ENCODE data around the gene ZC3HAV1. TPM values are rescaled to one million over a fixed set of nuclear protein-coding genes. Genes with fewer than 3 reads are reported as not detected.

Gene ZC3HAV1
- total and polyA plus RNA-seq, 9 of the 15 experiments (the other 6 are each of a cell fraction or from before 2014, with no cell fraction given) = 11.9 to 40.5 (median 23.9) TPM

GRCh38 chr7:139111811-139112301, 2.3 kb upstream of the ZC3HAV1 start (continued):
- peak; percentile 88 for TF ChIP-seq ZBTB2 (IDR thresholded peaks at IDR 0.05)
- peak; percentile 99; the same call in 1 of the 2 replicates for TF ChIP-seq DNMT1 (IDR thresholded peaks at IDR 0.05)
- TF ChIP-seq CBX1 (IDR thresholded peaks at IDR 0.05; ENCODE audit: low read depth) = no peak
- peak; percentile 76 for TF ChIP-seq SNIP1 (IDR thresholded peaks at IDR 0.05; ENCODE audit: low read depth)
- peak; percentile 78 to 85 for TF ChIP-seq TRIM24 (IDR thresholded peaks at IDR 0.05)
- no peak for TF ChIP-seq ZNF584 (CRISPR knock-in tag; IDR thresholded peaks at IDR 0.05; ENCODE audit: low read depth)
- TF ChIP-seq ARID4B (CRISPR knock-in tag; IDR thresholded peaks at IDR 0.05) = peak; percentile 48; the same call in 1 of the 2 replicates
- TF ChIP-seq E2F8 (IDR thresholded peaks at IDR 0.05; ENCODE audit: low read depth, partially characterized antibody) = peak; percentile 88
- TF ChIP-seq ZNF57 (CRISPR knock-in tag; IDR thresholded peaks at IDR 0.05) = 0 out of 2 replicates have a peak, but pooled peaks have one; percentile 29
- peak; percentile 24; the same call in 1 of the 2 replicates for TF ChIP-seq PKNOX1 (IDR thresholded peaks at IDR 0.05)
- peak; percentile 21 for TF ChIP-seq TAF7 (tag; IDR thresholded peaks at IDR 0.05)
- TF ChIP-seq RFX1 (IDR thresholded peaks at IDR 0.05) = no peak
- TF ChIP-seq HDGF (IDR thresholded peaks at IDR 0.05) = peak; percentile 99
- TF ChIP-seq, protein P1, sequence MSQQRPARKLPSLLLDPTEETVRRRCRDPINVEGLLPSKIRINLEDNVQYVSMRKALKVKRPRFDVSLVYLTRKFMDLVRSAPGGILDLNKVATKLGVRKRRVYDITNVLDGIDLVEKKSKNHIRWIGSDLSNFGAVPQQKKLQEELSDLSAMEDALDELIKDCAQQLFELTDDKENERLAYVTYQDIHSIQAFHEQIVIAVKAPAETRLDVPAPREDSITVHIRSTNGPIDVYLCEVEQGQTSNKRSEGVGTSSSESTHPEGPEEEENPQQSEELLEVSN (IDR thresholded peaks at IDR 0.05; ENCODE audit: borderline replicate concordance in 1 of 2, extremely low read depth in 1 of 2, insufficient read depth in 1 of 2, insufficient read length in 1 of 2, low read depth in 1 of 2, low read length in 1 of 2, poor library complexity in 1 of 2, severe bottlenecking in 1 of 2) = no peak
- peak; percentile 100 for TF ChIP-seq ZNF512 (tag; IDR thresholded peaks at IDR 0.05)

All from K562 (cell line).